Activated CD4-positive, alpha-beta T cell treated with anti-CD3 and anti-CD28 coated beads, Interleukin-2, amount 50 U/mL, for 24 hours (primary cell): ENCODE measurements around the gene VPS4A.
"Not testable (repeated sequence)": the region's sequence is repeated elsewhere in the genome, so short reads cannot be mapped to it uniquely, and the experiment has no call there.

Experiments
- DNase-seq, 2 donors: peaks; one replicate each; pipeline ENCODE4 v3.0.0-alpha.2; 2020; ENCODE audit warnings: low read depth in 1 of 2, low spot score in 1 of 2

VPS4A gene

DNA sequence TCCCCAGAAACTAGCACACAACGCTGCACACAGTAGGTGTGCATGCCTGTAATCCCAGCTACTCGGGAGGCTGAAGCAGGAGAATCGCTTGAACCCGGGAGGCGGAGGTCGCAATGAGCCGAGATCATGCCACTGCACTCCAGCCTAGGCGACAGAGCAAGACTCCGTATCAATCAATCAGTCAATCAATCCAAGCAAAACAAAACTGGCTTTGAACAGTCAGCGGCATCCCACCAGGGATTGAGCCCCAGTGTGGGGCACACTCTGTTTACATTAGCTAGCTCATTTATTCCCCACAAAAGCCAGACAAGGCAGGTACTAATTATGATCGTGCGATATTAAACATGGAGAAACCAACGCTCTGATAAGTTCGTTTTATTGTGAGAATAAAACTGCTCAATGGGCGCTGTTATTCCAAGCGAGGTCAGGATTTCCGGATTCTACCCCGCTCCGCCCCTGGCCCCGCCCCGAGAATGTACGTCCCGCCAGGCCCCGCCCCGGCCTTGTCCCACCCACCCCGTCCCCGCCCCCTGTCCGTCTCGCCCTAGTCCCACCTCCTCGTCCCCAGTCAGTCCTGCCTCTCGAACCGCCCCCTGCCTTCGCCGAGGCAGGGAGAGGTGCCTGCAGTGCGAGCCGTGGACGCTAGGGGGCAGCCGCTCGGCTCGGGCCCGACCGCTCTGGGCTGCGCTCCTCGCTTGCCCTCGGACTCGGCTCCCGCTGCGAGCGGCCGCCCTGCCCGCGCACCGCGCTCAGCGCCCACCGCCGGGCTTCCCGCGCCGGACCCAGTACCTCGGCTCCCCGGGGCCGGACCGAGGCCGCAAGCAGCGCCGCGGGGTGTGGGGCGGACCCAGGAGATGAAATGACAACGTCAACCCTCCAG is at the start of gene VPS4A:
Gene VPS4A (plus strand): TSS at position 698 of the 880 bp plus-strand sequence. CDS start 162 bp downstream, at position 860.
- DNase-seq, result peak; percentile 95 to 98

DNA sequence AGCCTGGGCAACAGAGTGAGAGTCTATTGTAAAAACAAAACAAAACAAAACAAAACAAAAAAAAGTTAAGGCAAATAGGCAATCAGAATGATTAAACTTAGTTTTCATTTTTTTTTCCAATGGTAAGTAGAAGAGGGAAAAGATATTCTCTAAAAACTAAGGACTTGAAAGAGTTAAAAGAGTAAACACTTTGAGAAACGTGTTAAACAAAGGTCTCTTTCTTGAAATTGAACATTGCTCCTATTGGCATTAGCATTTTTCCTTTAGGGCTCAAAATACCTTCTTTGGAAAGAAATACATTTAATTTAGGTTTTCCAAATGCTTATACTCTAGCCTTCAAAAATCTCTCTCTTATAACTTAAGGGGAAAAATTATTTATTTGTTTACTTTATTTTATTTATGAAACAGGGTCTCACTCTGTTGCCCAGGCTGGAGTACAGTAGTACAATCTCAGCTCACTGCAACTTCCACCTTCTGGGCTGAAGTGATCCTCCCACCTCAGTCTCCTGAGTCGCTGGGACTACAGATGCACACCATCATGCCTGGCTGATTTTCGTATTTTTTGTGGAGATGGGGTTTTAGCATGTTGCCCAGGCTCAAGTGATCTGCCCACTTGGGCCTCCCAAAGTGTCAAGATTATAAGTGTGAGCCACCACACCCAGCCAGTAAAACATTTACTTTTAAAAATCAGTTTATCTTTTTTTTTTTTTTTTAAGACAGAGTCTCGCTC is 44.7 kb upstream of the VPS4A start:
- DNase-seq, result no peak

GRCh38 chr16:69267633-69268032 is 43.5 kb upstream of the VPS4A start:
- no peak for DNase-seq

GRCh38 chr16:69270395-69270794 is 40.8 kb upstream of the VPS4A start:
- DNase-seq, result no peak

GRCh38 chr16:69270831-69271230 is 40.3 kb upstream of the VPS4A start:
- no peak for DNase-seq

GRCh38 chr16:69273009-69273408 is 38.1 kb upstream of the VPS4A start:
- no peak for DNase-seq

GRCh38 chr16:69274699-69275235 is 36.4 kb upstream of the VPS4A start:
- DNase-seq, result no peak

DNA sequence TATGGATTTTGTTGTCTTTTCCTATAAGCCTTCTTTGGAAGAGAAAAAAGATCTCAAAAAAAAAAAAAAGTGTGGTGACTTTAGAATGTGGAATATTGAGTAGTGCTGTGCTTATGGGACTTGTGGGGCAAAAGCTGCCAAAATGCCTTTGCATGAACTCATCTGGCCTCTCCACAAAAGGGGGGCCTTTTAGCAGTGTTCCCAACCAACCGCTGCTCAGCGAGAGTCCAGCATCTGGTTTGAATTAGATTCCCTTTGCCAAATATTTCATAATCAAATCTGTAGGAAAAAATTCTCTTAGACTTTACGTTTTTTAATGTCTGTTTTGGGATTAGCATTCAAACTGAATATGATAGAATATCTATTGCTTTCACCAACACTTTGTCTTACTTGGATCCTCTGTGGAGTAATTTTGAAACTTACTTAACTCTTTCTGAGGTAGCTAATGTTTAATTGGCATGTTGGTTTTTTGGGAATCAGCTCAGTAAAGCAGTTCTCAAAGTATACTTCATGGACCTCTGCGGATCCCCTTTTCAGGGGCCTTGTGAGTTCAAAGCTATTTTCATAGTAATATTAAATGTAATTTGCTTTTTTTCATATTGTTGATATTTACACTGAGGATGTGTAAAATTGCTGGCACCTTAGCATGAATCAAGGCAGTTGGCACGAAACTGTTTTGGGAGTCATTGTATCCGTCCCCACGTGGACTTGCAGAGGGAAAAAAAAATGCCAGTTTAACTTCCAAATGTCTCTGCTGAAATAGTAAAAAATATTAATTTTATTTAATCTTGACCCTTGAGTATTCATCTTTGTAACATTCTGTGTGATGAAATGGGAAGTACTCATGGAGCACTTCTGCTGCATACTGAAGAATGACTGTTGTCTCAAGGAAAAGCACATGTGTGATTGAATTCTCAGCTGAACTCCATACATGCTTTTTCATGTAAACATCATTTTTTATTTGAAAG is 34.7 kb upstream of the VPS4A start:
- no peak for DNase-seq

DNA sequence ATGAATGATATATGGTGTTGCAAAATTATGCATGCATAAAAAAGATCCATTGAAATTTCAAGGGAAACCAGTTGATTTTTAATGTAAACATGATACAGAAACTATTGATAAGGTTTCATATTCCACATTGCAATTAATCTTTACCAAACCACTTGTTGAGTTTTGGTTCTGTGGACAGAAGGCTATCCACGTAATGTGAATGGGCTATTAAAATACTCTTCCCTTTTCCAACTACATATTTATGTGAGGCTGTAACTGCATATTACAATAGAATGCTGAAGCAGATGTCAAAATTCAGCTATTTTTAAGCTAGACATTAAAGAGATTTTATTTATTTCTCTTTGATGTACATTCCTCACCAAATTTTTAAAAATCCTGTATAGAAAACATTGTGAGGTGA is 33.7 kb upstream of the VPS4A start:
- no peak for DNase-seq

DNA sequence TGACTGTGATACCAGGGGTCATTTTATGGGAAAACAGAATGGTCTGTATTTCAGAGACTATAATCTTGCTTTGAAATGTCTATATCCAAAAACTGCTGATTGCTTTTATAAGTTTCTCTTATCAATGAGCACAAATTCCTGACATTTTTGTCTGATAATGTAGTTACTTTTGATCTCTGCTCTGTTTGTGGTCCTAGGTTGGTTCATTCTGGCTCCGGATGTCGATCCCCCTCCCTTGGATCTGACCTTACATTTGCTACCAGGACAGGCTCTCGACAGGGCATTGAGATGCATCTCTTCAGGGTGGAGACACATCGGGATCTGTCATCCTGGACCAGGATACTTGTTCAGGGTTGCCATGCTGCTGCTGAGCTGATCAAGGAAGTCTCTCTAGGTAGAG is 27.3 kb upstream of the VPS4A start:
- DNase-seq, result no peak

- DNase-seq, result no peak
These were observed 25.9 kb upstream of the VPS4A start for GRCh38 chr16:69285240-69285639.

DNA sequence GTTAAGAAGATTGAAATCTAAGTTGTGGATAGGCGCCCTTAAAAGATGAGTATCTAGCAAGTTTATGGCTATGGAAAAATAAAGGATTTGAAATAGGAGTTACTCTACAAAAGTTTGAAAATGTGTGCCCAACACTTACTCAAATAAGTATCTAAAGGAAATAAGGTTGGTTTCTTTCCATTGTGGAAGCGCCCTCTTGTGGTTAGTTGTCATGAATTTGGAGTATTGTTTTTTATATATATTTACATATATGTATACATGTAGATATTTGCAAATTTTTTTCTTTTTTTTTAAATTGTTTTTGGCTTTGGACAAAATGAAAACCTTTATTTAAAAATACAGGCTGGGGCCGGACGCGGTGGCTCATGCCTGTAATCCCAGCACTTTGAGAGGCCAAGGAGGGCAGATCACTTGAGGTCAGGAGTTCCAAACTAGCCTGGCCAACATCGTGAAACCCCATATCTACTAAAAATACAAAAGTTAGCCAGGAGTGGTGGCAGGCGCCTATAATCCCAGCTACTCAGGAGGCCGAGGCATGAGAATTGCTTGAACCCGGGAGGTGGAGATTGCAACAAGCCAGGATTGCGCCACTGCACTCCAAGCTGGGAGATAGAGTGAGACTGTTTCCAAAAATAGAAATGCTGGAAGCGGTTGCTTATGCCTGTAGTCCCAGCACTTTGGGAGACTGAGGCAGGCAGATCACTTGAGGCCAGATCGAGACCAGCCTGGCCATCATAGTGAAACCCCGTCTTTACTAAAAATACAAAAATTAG is 24.0 kb upstream of the VPS4A start:
- DNase-seq, result peak in 1 of 2 donors; percentile 56

DNA sequence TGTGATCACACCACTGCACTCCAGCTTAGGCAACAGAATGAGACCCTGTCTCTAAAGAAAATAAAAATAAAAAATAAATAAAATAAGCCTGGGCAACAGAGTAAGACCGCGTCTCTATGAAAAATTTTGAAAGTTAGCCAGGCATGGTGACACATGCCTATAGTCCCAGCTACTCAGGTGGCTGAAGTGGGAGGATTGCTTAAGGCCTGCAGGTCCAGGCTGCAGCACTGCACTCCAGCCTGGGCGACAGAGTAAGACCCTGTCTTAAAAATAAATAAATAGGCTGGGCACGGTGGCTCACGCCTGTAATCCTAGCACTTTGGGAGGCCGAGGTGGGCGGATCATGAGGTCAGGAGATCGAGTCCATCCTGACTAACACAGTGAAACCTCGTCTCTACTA is 19.5 kb upstream of the VPS4A start:
- DNase-seq, result not testable (repeated sequence)

GRCh38 chr16:69293401-69293800 is 17.7 kb upstream of the VPS4A start:
- no peak for DNase-seq

- no peak for DNase-seq
These were observed 17.1 kb upstream of the VPS4A start for GRCh38 chr16:69294051-69294450.

GRCh38 chr16:69296771-69297170 is 14.4 kb upstream of the VPS4A start:
- not testable (repeated sequence) for DNase-seq

DNA sequence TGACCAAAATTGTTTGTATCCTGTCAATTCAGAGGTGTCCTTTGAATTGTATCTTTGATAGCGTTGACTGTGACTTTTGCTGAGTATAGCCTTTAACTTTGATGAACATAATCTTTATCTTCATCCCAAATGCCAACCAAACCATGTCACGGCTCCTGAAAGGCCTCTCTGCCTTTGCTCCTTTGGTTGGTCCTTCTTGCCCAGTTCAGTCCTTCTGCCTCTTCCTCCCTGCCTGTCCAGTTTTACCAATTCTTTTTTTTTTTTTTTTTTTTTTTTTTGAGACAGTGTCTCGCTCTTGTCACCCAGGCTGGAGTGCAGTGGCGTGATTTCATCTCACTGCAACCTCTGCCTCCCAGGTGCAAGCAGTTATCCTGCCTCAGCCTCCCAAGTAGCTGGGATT is 12.9 kb upstream of the VPS4A start:
- DNase-seq, result no peak

DNA sequence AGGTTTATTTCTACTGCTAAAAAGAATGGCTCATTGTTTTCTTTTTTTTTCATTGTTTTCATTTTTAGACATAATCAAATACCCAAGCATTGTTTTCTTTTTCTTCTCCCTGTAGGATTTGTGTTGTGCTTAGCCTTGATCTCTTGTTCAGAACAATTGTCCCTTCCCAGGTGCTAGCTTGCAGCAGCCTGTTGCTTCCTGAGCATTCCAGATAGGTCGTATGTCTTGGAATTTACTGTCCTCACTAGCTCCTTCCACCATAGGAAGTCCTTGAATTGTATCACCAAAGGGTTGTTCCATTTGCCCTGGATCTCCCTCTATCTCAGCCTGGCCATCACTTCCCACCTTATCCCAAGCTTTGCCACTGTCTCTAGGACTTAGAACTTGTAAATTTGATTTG is 10.0 kb upstream of the VPS4A start:
- no peak for DNase-seq

- DNase-seq, result no peak
These were observed 9.3 kb upstream of the VPS4A start for GRCh38 chr16:69301861-69302260.

DNA sequence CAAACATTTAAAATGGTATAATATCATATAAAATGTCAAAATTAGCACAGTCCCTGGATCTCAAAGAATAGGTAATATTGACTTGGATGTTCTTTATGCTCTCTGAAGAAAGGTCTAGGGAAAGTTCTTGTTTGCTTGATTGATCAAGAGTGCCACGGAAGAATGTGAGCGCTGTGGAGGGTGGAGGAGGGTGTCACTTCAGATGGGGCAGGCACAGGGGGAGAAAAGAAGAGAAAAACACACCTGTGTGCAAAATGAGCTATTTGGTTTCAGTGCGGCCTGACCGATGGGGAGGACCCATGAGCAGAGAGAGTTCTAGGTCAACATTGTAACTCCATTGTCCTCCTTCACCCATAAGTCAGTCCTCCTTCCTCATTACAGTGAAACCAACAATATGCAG is 8.8 kb upstream of the VPS4A start:
- DNase-seq, result no peak
